Stimulated activated CD8-positive, alpha-beta memory T cell treated with anti-CD3 and anti-CD28 coated beads, Interleukin-15, amount 100 ng/mL, for 1 hour (primary cell): ENCODE data around the gene ROBO4.
A peak's percentile ranks its signal among the peaks of the same experiment; 100 is the strongest.

ENCODE experiments used
- DNase-seq: peaks from one replicate; pipeline ENCODE4 v3.0.0-alpha.2; 2020; ENCODE audit warnings: low read depth

Gene ROBO4

DNA sequence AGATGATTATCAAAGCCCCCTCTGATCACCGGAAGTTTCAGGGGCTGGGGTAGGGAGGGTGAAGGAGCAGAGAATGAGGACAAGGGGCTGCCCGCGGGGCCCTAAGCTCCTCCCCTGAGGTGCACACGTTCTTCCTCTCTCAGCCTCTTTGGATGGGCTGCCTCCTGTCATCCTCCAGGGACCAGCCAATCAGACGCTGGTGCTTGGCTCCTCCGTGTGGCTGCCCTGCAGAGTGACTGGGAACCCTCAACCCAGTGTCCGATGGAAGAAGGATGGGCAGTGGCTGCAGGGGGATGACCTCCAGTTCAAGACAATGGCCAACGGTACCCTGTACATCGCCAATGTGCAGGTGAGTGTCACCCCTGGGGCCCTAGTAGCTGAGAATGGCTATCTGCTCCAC lies 24.9 kb downstream of the ROBO4 start:
- DNase-seq, result no peak

DNA sequence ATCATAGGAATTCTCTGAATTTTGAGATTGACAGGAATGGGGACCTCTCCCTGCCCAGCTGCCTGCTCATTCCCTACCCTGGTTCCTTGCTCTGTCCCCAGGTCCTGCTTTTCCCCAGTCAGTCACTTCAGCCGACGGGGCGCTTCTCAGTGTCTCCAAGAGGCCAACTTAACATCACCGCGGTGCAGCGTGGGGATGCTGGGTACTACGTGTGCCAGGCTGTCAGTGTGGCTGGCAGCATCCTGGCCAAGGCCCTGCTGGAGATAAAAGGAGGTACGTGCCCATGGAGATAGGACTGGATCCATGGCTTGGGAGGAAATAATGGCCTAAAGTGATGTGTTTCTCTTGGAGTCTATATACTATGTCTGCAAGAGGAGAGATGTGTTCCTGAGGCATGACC lies 25.4 kb downstream of the ROBO4 start:
- DNase-seq, result no peak

DNA sequence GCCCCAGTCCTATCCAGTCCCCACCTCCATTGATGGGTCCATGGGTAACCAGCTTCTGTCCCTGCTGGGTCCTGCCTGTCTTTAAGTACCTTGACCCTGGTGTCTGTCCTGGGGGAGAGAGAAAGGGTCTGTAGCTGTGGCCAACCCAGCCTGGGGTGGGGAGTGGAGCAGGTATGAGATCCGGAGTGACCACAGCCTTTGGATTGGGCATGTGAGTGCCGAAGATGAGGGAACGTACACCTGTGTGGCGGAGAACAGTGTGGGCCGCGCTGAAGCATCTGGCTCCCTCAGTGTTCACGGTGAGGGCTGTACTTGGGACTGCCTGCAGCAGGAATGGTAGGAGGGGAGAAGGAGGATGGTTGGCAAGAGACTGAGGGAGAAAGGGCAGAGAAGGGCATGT lies 27.2 kb downstream of the ROBO4 start:
- no peak for DNase-seq

DNA sequence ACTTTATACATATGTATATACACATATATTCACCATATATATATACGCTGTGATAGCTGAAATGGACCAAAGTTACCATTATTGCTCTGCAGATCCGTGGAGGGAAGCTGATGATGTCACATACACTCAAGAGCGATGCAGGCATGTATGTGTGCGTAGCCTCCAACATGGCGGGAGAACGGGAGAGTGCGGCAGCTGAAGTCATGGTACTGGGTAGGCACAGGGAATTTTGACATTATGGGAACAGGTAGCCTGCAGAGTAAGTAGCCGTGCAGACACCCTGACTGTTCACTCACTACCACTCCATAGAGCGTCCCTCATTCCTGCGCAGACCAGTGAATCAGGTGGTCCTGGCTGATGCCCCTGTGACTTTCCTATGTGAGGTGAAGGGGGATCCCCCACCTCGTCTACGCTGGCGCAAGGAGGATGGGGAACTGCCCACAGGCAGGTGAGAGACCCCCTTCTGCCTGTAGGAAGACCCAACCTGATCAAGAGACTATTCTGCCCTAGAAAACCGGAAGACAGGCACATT lies 27.7 kb downstream of the ROBO4 start:
- DNase-seq, result no peak

DNA sequence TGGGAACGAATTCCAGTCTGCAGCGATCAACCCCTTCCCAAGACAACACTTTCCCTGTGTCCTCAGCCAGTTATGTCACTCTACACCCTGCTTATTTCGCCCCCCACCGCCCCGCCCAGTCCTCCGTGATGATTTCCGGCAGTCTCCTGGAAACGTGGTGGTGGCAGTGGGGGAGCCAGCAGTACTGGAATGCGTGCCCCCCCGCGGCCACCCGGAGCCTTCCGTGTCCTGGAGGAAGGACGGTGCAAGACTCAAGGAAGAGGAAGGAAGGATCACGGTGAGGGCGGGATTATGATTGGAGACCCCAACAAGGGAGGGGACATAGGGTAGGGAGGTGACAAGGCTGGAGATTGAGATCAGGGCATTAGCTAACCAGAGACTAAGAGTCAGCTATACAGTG lies 28.3 kb downstream of the ROBO4 start:
- no peak for DNase-seq

DNA sequence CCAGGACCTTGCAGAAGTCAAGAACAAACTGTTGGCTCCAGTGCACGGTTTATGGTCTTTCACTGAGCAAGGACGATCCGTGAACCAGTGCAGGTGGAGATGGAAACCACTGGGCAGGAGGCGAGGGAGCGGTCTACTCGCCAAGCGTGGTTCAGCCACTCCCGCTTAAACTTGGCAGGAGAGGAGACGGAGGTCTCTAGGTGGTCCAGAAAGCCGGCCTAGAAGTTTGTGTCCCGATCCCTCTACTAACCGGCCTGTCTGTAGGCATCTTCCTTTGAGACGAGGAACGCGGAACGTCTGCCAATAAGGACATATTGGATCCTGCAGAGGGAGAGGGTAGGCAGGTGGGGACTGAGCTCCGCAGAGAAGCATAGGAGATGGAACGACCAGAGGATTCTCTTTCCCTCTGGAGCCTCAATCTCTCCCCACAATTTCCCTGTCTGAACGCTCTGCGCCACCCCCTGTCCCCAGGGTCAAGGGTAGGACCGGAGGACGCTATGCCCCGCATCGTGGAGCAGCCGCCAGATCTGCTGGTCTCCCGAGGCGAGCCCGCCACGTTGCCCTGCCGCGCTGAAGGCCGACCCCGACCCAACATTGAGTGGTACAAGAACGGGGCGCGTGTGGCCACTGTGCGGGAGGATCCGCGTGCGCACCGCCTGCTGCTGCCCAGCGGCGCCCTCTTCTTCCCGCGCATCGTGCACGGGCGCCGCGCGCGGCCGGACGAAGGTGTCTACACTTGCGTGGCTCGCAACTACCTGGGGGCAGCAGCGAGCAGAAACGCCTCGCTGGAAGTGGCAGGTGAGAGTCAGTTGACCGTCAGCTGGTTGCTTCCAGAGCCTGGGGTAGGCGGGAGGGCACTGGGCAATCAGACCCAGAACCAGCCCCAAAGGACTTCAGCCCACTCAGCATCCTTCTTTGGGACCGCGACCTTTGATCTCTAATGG lies 29.1 kb downstream of the ROBO4 start:
- no peak for DNase-seq

DNA sequence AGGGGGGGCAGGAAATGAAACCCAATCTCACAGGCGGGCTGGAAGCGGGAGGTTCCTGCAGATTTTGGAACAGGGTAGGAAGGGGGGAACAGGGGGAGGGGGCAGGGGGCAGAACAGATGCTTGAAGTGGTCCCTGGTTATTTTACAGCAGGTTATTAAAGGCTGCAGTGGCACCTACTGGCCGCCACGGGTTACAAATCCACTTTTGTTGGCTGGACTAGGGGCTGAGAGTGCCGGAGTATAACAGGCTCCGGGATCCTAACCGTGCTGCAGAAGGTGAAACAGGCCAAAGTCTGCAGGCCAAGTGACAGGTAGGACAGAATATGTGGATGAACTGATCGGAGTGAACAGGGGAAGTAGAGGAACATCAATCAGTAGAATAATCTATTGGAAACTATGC lies 30.0 kb downstream of the ROBO4 start:
- no peak for DNase-seq

DNA sequence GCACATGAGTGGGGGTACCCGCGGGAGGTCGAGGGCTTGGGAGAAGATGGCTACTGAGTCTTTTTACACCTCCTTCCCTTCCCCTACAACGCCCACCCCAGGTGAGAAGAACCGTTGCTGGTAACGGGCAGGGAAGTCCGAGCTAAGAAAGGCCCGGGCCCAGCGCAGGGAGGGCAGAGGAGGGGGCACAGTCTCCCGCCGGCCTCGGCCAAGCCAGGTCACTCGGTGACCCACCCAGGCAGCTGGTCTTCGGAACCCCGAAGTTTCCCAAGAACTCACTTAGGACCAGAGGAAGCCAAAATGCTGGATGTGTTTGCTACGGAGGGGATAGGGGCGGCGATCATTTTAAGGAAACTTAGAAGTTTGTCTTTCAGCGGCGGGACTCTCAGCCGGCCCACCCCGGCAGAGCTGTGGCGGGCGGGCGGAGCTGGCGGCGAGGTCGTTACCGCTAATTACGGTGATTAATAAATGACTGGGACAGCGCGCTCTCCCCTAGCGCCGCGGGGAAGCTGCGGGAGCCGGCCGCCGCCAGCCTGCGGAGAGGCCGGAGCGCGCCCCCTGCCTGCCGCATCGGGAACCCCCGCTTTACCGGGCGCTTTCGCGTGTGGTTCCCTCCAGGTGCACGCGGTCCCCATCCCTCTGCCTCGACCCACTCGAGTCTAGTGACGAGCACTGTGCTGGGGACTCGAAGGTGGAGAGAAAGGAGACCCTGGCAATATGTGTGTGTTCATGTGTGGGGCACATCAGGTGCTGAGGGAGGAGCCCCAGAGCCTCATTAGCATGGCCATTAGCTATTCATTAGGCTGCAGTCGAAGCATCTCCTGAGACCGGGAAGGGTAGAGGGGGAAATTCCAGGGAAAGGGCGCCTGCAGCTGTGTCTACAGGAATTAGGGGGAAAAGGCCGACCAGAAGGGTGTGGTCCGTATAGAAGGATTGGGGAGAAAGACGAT lies 31.5 kb downstream of the ROBO4 start:
- DNase-seq, result peak; percentile 24

DNA sequence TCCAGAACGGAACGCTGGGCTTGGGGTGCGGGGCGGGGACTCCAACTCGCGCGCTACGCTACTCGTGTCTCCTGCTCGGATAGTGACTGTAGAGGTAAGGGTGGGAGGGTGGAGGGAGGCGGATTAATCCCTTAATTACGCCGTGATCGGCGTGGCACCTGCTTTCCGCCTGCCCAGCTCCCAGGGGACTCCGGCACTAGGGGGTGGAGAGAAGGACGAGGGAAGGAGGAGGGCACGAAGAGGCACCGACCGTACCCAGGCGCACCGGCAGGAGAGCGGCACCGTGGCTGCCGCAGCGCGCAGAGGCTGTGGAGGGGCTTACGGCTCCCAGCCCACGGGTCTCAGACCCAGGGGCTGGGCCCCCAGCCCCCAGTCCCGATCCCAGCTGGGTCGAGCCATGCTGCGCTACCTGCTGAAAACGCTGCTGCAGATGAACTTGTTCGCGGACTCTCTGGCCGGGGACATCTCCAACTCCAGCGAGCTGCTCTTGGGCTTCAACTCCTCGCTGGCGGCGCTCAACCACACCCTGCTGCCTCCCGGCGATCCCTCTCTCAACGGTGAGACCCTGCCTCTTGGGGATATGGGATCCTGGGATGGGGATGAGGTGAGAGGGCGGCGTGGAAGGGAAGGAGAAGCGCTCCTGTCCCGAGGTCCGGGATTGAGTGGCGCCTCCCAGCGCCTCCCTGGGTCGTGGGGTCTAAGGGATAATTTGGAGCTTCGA lies 32.3 kb downstream of the ROBO4 start, which contains the start of gene ROBO3:
Gene ROBO3 (plus strand): TSS at position 252 of the 721 bp plus-strand sequence. CDS start 146 bp downstream, at position 398.
- no peak for DNase-seq

DNA sequence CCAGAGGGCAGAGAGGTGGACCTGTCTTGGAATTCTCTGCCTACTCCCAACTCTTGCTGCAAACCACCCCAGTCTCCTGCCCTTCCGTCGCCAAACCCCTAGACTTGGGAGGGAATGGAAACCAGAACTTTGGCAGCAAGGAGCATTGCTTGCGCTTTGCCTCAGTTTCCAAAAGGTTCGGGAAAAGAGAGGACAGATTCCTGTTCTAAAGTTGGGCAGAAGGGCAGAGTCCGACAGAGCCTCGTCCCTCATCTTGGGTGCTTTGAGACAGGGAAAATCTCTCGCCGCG lies 32.8 kb downstream of the ROBO4 start:
- no peak for DNase-seq

DNA sequence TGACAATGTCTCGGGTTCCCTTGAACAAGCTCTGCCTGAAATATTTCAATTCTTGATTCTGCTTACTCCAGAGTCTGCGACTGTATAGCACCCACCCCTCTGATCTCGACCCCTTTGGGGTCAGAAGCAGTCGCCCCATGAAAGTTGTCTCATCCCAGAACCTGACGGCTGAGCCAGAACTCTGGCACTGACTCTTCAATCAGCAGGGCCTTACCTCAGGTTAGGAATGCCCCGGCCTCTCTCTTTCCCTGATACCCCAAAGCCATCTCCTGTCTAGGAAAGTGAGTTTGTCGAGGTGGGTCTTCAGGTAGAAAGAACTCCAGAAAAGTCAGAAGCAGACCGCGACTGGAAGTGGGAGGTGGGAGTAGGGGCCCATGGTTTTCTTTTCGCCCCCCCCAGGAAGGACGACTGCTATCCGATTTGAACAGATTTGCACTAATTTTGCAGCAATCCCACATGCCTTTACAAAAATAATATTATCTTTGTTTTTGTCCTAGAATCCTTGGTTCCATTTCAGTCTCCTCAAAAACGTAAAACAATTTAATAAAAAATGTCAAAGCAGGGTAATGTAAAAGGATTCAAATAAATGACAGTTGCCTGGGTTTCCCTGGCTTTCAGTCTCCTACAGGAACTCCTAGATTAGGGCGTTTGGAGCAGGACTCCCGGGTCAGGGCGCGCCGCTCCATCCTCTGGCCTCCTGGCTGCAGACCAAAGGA lies 33.3 kb downstream of the ROBO4 start:
- DNase-seq, result no peak

DNA sequence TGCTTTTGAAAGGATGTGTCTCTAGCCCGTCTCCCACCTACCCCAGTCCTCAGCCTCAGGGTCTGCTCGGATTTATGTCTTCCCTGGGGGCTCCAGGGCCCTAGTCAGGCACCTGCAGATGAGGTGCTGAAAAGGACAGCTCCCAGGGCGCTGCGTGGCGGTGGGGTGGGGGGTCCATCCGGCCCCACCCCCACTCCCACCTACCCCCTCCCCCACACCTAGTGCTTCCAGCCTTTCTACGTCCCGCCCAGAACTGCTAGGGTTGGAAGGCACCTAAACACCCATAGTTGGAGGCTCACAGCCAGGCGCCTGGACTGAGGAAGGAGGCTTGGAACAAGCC lies 33.9 kb downstream of the ROBO4 start:
- DNase-seq, result no peak

DNA sequence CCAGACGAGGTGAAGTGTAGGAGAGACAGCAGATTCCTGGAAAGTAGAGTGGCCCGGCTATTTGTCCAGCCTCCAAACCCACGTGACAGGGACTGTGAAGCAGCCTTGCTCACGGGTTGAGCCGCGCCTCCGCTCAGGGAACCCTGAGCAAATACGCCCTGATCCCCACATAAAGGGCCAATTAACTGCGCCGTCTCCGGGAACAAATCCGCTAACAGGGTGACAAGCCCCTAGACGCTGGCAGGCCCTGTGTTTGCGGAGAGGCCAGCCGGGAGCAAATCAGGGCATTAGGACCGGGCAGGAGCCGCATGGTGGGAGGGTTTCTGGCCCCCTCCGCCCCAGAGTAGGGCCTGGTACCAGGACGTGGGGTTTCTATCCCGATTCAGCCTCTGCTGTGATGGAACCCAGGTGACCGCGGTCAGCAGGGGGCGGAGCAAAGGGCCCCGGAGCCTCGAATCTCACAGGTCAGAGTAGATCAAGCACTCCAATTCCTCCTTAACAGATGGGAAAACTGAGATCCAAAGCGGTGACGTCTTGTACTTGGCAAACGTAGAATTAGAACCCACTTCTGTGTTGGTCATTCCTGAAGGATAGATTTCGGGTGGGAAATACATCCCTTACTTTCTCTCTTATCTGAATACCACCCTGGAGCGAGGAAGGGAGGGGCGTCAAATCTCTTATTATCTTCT lies 34.4 kb downstream of the ROBO4 start:
- no peak for DNase-seq

DNA sequence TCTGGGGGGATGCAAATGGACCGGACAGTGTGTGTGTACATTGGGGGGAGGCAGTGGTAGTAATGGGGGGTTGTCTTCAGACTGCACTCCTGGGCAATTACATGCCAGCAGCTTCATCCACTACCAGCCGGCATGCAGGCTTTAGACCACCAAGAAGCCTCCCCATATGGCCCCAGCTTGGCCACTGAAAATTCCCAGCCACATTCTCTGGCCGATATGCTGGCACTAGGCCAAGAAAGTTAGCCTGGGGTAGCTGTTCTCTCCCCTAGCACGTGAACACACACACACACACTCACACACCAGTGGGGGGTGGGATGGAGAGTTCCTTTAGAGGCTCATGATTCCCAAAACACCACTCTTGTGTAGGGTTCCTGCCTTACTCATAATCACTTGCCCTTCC lies 36.0 kb downstream of the ROBO4 start:
- DNase-seq, result no peak

DNA sequence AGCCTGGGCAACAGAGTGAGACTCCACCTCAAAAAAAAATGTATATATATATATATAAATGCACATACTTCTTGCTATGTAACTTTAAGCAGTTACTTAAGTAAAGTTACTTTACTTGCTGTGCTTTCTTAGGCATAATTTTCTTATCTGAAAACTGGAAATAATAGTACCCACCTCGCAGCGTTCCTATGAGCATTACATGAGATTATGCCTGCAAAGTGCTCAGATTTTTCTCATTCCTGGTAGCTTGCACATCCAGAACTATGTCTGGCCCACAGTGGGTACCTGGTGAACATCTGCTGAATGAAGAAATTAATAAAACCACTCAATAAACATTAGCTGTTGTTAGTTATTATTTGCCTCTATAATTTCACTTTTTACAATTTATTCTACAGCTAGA lies 38.5 kb downstream of the ROBO4 start:
- DNase-seq, result no peak

DNA sequence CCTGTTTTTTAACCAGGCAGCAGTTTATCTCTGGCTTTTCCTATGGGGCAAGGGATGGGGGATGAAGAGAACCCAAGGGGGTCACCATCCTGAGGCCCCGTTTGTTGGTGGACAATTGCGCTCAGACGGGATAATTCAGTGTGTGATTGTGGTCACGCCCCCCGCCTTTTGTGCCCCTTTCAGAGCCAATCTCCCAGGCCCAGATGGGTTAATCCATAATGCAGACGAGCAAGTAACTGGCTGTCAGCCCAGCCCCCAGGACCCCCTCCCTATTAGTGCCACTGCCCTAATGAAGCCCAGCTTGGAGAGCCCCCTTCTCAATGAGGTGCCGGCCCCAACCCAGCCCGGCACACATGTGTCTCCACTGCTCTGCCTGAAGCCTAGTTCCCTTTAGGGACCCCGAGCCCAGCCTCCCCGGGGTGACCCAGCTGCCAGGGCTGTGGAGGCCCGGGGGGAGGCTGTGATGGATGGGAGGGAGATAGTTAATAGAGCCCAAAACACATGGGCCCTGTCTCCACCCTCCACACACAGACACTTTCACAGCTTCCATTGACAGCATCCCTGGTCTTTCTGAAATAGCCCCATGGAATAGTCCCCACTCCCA lies 51.5 kb downstream of the ROBO4 start:
- no peak for DNase-seq

DNA sequence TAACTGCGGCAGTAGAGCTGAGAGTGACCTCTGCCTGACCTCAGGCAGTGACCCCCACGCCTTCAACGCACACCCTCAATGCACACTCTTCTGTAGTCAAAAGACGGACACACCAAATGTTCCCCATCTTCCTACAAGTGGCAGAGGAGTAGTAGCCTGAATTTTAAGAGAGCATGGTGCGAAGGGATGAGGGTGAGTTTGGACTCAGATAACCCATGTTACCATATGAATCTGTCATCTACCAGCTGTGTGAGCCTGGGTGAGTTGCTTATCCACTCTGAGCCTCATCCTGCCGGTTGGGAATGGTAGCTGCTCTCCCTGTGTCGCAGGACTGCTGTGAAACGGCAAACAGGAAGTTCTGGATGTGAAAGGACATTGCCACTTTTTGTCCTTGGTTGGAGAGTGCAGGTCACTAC lies 53.0 kb downstream of the ROBO4 start:
- no peak for DNase-seq

DNA sequence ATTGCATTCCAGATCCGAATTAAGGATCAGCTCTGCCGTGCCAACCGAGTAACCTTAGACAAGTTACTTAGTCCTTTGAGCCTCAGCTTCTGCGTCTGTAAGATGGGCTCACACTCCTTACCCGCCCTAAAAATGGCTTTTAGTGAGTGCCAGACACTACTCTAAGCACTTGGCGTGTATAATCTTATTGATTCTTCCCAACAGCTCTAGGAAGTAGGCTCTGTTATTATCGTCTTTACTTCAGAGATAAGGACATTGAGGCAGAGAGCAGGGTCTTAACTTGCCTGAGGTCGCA lies 54.1 kb downstream of the ROBO4 start:
- no peak for DNase-seq

DNA sequence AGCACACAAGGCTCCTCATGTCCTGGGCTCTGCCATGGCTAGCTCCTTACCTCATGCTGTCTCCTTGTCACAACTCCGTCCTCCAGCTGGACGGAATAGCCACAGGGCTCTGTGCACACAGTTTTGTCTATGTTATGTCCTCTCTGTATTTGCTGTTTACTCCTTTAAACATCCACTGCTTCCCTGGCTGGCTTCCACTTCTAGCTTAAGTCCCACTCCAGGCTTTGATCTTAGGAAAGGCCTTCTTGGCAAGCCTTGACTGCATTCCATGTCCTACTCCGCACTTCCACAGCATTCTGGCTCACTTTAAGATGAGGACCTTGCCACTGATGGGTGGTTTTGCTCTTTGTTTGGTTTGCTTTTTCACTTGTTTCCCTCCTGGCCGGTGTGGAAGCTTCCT lies 55.4 kb downstream of the ROBO4 start:
- no peak for DNase-seq

DNA sequence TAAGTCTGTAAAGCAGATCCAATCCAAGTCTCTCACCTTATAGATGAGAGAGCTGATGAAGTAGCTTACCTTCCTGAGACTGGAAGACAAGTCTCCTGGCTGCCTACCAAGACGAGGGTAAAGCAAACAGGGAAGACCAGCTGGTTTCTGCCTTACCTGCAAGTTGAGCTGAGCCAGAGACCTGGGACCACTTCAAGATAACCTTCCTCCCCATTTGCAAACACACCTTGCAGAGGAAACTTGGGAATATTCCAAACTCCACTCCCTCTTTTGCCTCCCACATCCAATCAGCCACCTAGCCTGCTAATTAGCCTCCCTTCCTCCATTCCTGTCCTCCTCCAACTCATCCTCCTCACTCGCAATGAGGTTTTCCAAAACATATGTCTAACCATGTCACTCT lies 55.8 kb downstream of the ROBO4 start:
- no peak for DNase-seq

DNA sequence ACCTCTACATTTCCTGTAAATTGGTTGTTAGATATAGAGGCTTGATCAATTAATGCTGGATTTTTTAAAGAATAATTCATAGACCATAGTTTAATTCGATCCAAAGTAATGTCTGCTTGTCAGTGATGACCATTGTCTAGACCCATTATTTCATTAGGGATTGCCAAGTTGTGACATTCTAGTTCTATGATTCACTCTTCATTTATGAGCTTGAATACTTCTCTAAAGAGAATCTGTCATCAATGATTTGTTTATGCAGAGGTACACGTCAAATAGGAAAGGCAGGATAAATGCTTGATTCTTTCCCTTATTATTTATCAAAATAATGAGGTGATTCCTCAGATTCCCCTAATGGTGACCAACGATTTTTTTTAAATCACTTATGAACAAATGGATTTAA lies 56.5 kb downstream of the ROBO4 start:
- no peak for DNase-seq
